GM20000 (cell line): ENCODE results near the gene ASAP3.

ENCODE experiments used
- DNase-seq: peaks from one replicate; pipeline ENCODE4 v3.0.0; 2012; ENCODE audit warnings: low spot score
- CTCF ChIP-seq: IDR thresholded peaks from 2 replicates; pipeline ENCODE4 v1.5.1; 2012; ENCODE audit warnings: mild to moderate bottlenecking, control low read depth; ENCODE audit errors: extremely low read depth, missing control alignments

Gene ASAP3

GRCh38 chr1:23483321-23484252 lies at the start of gene ASAP3:
Gene ASAP3 (minus strand): TSS chr1:23484179. CDS start chr1:23484133, 46 bp downstream.
- TF ChIP-seq CTCF, result peak; percentile 9
- DNase-seq, result no peak

- no peak for TF ChIP-seq CTCF
- DNase-seq, result no peak
Measured at GRCh38 chr1:23533246-23534023, 49.5 kb upstream of the ASAP3 start.

DNA sequence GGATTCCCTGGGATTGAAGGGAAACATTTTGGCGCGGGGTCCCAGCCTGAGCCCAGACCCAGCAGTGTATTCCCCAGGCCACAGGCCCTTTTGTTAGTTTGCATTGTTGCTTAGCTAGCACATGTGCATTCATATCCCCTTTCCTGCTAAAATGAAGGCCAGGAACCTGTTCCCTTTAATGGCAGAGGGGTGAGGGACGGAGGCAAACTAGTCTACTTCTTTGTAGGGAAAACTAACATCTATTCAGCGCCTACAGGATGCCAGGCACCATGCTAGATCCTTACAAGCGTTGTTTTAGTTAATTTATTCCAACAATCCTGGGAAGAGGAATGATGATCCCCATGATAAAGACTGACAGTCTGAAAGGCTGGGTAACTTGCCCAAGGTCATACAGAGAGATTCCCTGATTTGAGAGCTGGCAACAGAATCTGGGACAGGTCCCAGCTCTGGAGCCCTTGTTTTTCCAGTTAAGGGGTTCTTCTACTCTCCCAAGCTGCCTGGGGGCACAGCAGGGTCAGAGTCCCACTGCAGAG lies 47.6 kb upstream of the ASAP3 start:
- no peak for TF ChIP-seq CTCF
- no peak for DNase-seq

DNA sequence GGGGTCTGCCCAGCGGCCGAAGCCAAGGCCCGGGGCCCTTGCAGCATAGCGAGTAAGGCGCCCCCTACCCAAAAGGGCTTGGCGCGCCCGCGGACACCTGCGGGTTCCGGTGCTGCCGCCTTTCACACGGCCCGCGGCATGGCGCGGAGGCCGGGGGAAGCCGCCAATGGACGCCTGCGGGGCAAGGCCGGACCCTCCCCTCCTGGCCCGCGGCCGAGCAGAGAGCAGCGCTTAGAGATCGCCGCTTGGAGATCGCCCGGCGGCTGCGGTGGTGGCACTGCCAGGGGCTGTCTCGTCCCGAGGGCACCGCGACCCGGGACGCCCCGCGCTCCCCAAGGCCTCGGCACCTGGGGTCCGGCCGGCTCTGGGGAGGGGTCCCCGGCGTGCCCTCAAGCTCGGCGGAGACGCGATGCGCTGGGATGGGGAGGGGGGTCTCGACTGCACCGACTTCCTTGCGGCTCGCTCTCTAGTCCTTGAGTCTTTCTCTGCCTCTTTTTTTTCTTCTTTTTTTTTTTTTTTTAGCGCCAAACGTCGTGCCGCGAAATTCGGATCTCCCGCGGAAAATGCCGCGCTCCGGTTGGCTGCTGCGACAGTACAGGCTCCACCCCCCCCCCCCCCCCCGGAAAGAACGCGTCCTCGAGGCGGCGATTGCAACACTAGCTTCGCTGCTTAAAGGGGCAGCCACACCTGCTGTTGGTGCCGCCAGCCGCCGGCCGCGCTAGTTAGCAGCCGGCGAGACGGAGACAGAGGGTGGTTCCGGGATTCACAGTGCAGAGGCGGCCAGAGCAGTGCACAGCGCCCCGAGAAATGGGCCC lies 47.0 kb upstream of the ASAP3 start, which contains the start of gene E2F2:
Gene E2F2, minus strand, starts transcription at position 487 of the 815 bp plus-strand sequence. Its CDS starts 440 bp downstream, at position 47.
- DNase-seq, result peak; percentile 94
- TF ChIP-seq CTCF, result no peak

DNA sequence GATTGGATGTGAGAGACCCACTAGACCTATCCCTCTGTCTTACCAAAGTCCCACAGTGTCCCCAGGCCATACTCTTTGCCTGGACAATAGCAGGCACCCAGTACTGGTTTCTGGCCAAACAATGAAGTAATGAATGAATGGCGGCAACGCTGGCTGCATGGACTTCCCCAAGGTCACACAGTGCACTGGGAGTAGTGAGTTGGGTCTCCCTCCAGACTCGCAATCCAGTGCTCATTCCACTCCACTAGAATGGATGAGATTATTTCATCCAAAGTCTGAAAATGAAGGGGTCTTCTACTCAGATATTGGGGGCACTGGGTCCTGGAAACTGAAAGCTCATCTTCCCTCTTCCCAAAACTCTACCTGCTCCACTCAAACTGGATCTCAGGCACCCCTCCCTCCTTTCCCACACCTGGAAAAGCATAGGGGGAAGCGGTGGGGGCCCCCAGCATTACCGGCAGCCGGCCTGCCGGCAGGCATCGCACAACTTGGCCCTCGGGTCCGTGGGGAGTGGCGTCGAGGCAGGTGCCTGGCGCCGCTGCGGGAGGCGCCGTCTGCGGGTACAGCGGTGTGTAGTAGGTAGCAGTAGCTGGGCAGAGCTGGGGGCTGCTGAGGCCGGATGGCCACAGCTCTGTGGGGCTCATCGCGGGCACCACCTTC lies 46.2 kb upstream of the ASAP3 start:
- no peak for TF ChIP-seq CTCF
- peak; percentile 38 for DNase-seq

GRCh38 chr1:23529146-23530086 lies 45.4 kb upstream of the ASAP3 start:
- DNase-seq, result no peak
- no peak for TF ChIP-seq CTCF
